Activated B cell treated with CpG ODN at 0.5 μM for 24 hours (primary cell): ENCODE results near the gene FNDC1. TPM values are rescaled to one million over a fixed set of nuclear protein-coding genes. Genes with fewer than 3 reads are reported as not detected.

ENCODE experiments used
- ATAC-seq: fragments of 200-7000 bp; cut with Tn5 transposase; one replicate; pipeline ENCODE4 v1.10.0; 2021; ENCODE audit warnings: low read depth, mild to moderate bottlenecking, moderate library complexity
- CTCF ChIA-PET: fragments of 350-600 bp; sonication (Branson Sonifier 250); formaldehyde crosslinking; loops from one replicate; lab custom pipeline; 2021; ENCODE audit warnings: antibody characterized with exemption; lab: Charles Lee
- POLR2A ChIA-PET: fragments of 350-600 bp; sonication (Branson Sonifier 250); formaldehyde crosslinking; loops from one replicate; lab custom pipeline; 2021; ENCODE audit warnings: antibody characterized with exemption; lab: Charles Lee
- DNase-seq: peaks from one replicate; pipeline ENCODE4 v3.0.0; 2022
- H3K27ac Mint-ChIP-seq: one replicate; pipeline ENCODE4 v1.8.0; 2020; ENCODE audit warnings: mixed read lengths
- H3K27me3 Mint-ChIP-seq: one replicate; pipeline ENCODE4 v1.8.0; 2021; ENCODE audit warnings: mixed read lengths
- H3K36me3 Mint-ChIP-seq: one replicate; pipeline ENCODE4 v1.8.0; 2021; ENCODE audit warnings: low read depth, mixed read lengths
- H3K4me1 Mint-ChIP-seq: one replicate; pipeline ENCODE4 v1.8.0; 2021; ENCODE audit warnings: mixed read lengths
- H3K4me3 Mint-ChIP-seq: one replicate; pipeline ENCODE4 v1.8.0; 2020; ENCODE audit warnings: mild to moderate bottlenecking, mixed read lengths
- H3K9me3 Mint-ChIP-seq: one replicate; pipeline ENCODE4 v1.8.0; 2020; ENCODE audit warnings: mixed read lengths
- CTCF ChIP-seq: fragments of 200-600 bp; IDR thresholded peaks from one replicate; pipeline ENCODE4 v1.8.0; 2022; ENCODE audit warnings: antibody characterized with exemption, mild to moderate bottlenecking
- intact Hi-C: fragments of 100-400 bp; cut with micrococcal nuclease; formaldehyde crosslinking; loops from one replicate; pipeline ENCODE4 v1.15.1; 2024
- total RNA-seq: library from RNA; stranded (reverse); gene quantifications from 2 replicates; pipeline ENCODE4 v1.2.3, GENCODE V29; 2022

The FNDC1 gene
- total RNA-seq, 1 donor from 2014 or later: not detected

- peaks cover 6% of the 10 kb centered on the region for H3K4me1 Mint-ChIP-seq
- peaks cover 20% of the 10 kb centered on the region for H3K27me3 Mint-ChIP-seq
- intact Hi-C loops: loop anchor here (10.0 kb wide), 1 partner anchor 766 kb away; no protein-coding TSS in a partner anchor
- CTCF ChIA-PET: no interaction called here
- H3K27ac Mint-ChIP-seq: no peak overlapping the region
- no peaks in the 10 kb centered on the region for H3K9me3 Mint-ChIP-seq
- ATAC-seq (no peak), DNase-seq (no peak)
- H3K36me3 Mint-ChIP-seq: no peaks in the 10 kb centered on the region
- POLR2A ChIA-PET: no interaction called here
- TF ChIP-seq CTCF: no peak
- no peak overlapping the region for H3K4me3 Mint-ChIP-seq
Observed at GRCh38 chr6:159178847-159179246, 9.6 kb downstream of the FNDC1 start.

GRCh38 chr6:159180001-159180400 is 10.8 kb downstream of the FNDC1 start:
- ChIA-PET POLR2A (no interaction called here), CTCF (no interaction called here)
- peaks cover 2% of the 10 kb centered on the region for H3K4me1 Mint-ChIP-seq
- H3K36me3 Mint-ChIP-seq: no peaks in the 10 kb centered on the region
- ATAC-seq (no peak), DNase-seq (no peak)
- TF ChIP-seq CTCF: no peak
- H3K27ac Mint-ChIP-seq: no peak overlapping the region
- intact Hi-C loops: no loop called here
- peaks cover 16% of the 10 kb centered on the region for H3K27me3 Mint-ChIP-seq
- no peaks in the 10 kb centered on the region for H3K9me3 Mint-ChIP-seq
- no peak overlapping the region for H3K4me3 Mint-ChIP-seq

GRCh38 chr6:159181914-159182313 is 12.7 kb downstream of the FNDC1 start:
- Mint-ChIP-seq H3K27ac (no peak overlapping the region), H3K27me3 (peaks cover 16% of the 10 kb centered on the region), H3K36me3 (no peaks in the 10 kb centered on the region), H3K4me3 (no peak overlapping the region), H3K9me3 (peaks cover 7% of the 10 kb centered on the region), H3K4me1 (peaks cover 2% of the 10 kb centered on the region)
- DNase-seq (no peak), ATAC-seq (no peak)
- TF ChIP-seq CTCF: no peak
- intact Hi-C loops: no loop called here
- POLR2A ChIA-PET: no interaction called here
- CTCF ChIA-PET: no interaction called here

GRCh38 chr6:159184559-159184958 is 15.4 kb downstream of the FNDC1 start:
- ATAC-seq: no peak
- no peak overlapping the region for H3K4me3 Mint-ChIP-seq
- H3K27me3 Mint-ChIP-seq: peaks cover 17% of the 10 kb centered on the region
- H3K36me3 Mint-ChIP-seq: no peaks in the 10 kb centered on the region
- H3K27ac Mint-ChIP-seq: no peak overlapping the region
- intact Hi-C loops: no loop called here
- peaks cover 7% of the 10 kb centered on the region for H3K9me3 Mint-ChIP-seq
- CTCF ChIA-PET: interaction anchor here (1.5 kb wide), 1 partner anchor 10 kb away, joined by 11 read pairs; no protein-coding TSS in a partner anchor
- no peak for TF ChIP-seq CTCF
- no peak for DNase-seq
- POLR2A ChIA-PET: no interaction called here
- H3K4me1 Mint-ChIP-seq: peaks cover 2% of the 10 kb centered on the region

- H3K27me3 Mint-ChIP-seq: peaks cover 9% of the 10 kb centered on the region
- H3K4me1 Mint-ChIP-seq: peaks cover 15% of the 10 kb centered on the region
Observed at GRCh38 chr6:159190460-159190859, 21.3 kb downstream of the FNDC1 start.

More at GRCh38 chr6:159190460-159190859, 21.3 kb downstream of the FNDC1 start:
- no peak overlapping the region for H3K4me3 Mint-ChIP-seq
- H3K9me3 Mint-ChIP-seq: peaks cover 7% of the 10 kb centered on the region
- POLR2A ChIA-PET: no interaction called here
- no peak for TF ChIP-seq CTCF
- CTCF ChIA-PET: no interaction called here
- intact Hi-C loops: no loop called here
- ATAC-seq (no peak), DNase-seq (no peak)
- no peak overlapping the region for H3K27ac Mint-ChIP-seq
- no peaks in the 10 kb centered on the region for H3K36me3 Mint-ChIP-seq
